Heart right ventricle (tissue), 16 donors: ENCODE data around the gene GPR18. TPM values are rescaled to one million over a fixed set of nuclear protein-coding genes. Genes with fewer than 3 reads are reported as not detected.

Experiments
- ATAC-seq, 8 donors: fragments of 200-7000 bp; cut with Tn5 transposase; one replicate each; pipeline ENCODE4 v1.9.1; 2020; ENCODE audit warnings: mild to moderate bottlenecking in 8 of 8, moderate library complexity in 8 of 8, moderate number of reproducible peaks in 1 of 8
- DNase-seq, 2 donors: peaks; one replicate each; pipeline ENCODE4 v3.0.0-alpha.2; 2020
- H3K27ac ChIP-seq, 10 donors: fragments of 200-600 bp; sonication (generic) in 2 of 10; one replicate each; pipeline versions ENCODE4 v1.5.0 to v1.8.0; 2020 to 2022; ENCODE audit warnings: mild to moderate bottlenecking in 3 of 10
- H3K27me3 ChIP-seq, 7 donors: fragments of 200-600 bp; one replicate each; pipeline ENCODE4 v1.8.0; 2021 to 2022; ENCODE audit warnings: mild to moderate bottlenecking in 2 of 7
- H3K36me3 ChIP-seq, 9 donors: fragments of 200-600 bp; sonication (generic) in 1 of 9; one replicate each; pipeline versions ENCODE4 v1.5.0 to v1.8.0; 2020 to 2022; ENCODE audit warnings: mild to moderate bottlenecking in 2 of 9
- H3K4me1 ChIP-seq, 9 donors: fragments of 200-600 bp; sonication (generic) in 1 of 9; one replicate each; pipeline versions ENCODE4 v1.5.0 to v1.8.0; 2020 to 2022; ENCODE audit warnings: mild to moderate bottlenecking in 4 of 9
- H3K4me3 ChIP-seq, 10 donors: fragments of 200-600 bp; sonication (generic) in 2 of 10; one replicate each; pipeline versions ENCODE4 v1.5.0 to v1.8.0; 2020 to 2022; ENCODE audit warnings: mild to moderate bottlenecking in 7 of 10, moderate library complexity in 2 of 10
- H3K9me3 ChIP-seq, 11 donors: fragments of 200-600 bp in 10 of 11; sonication (generic) in 2 of 11; one replicate each; pipeline versions ENCODE4 v1.5.0 to v1.8.0; 2013 to 2022; ENCODE audit warnings: mild to moderate bottlenecking in 2 of 11, control low read depth in 1 of 11, moderate library complexity in 1 of 11
- CTCF ChIP-seq, 9 donors: fragments of 200-600 bp; sonication (generic) in 2 of 9; IDR thresholded peaks; one replicate each; pipeline versions ENCODE4 v1.5.0 to v1.8.0; 2021 to 2022; ENCODE audit warnings: antibody characterized with exemption in 9 of 9, mild to moderate bottlenecking in 5 of 9, moderate library complexity in 1 of 9
- WGBS, 2 donors: extraction: QIAGEN DNeasy Blood & Tissue Kit; methylation state at CpG; one replicate each; pipeline ENCODE4 v1.1.7; 2013; ENCODE audit warnings: inconsistent platforms in 1 of 2; 5-methylcytosine and 5-hydroxymethylcytosine counted together
- intact Hi-C, 10 donors: fragments of 100-400 bp; cut with DNase I; formaldehyde crosslinking; loops; one replicate each; pipeline versions ENCODE4 v1.11.1 to v1.14.2; 2022
- polyA plus RNA-seq, 2 donors: library from polyadenylated mRNA; stranded (reverse); fragments of 200-250 nt; gene quantifications; one replicate each; pipeline ENCODE4 v1.2.3, GENCODE V29; 2013
- total RNA-seq, 10 donors: library from RNA; stranded (reverse); fragmentation: NEBNext Ultra II Directional in 3 of 10; extraction: Animal tissue kit (Norgen Biotek cat#: 25700) in 3 of 10; gene quantifications; one replicate each; pipeline versions ENCODE4 v1.2.1 to v1.2.4, GENCODE V29; 2021 to 2023
- donor health status: Arrhythmogenic right ventricular cardiomyopathy.
- donor health status: ischemic (EF 13 %, LVEDD 7.1; RV severe dilation, severe dysfunction).
- donor health status: healthy with polysubstance abuse.
- donor health status: DM: no; HTN: yes; CAD: no.
- donor health status: DM: no; HTN: no; CAD: no.
- donor health status: ischemic (EF 25% LVEDD 6.9; RV normal size, moderate dysfunction).
- donor health status: ischemic (EF 25% LVEDD 5.7; RV mildly dilated, moderate dysfunction).
- donor health status: healthy.
- donor health status: DM: yes; HTN: yes; CAD: no.
- donor health status: Ischemic cardiomyopathy.
- donor health status: ischemic (EF 35%, LVEDD 5.7; RV mildly dilated, moderate dysfunction).
- donor health status: nonischemic (EF 11% LVEDD 7.7; RV severe dilation, severe dysfunction).
- donor health status: DM: yes; HTN: yes; CAD: no.
- donor health status: PGD.
- donor health status: ischemic (EF 29% LVEDD 5.4; RV normal size, mild dysfunction).
- donor health status: nonischemic (EF 23%, LVEDD 6.1; RV moderate dilation, normal function).

The GPR18 gene
- total and polyA plus RNA-seq, 12 donors: 0.95 TPM; not detected in 11

- intact Hi-C loops: no loop called here
- DNase-seq (no peak), ATAC-seq (no peak)
- Histone ChIP-seq H3K27me3 (no peaks in the 10 kb centered on the region), H3K4me1 (peaks cover 0 to 95% (median 0%) of the 10 kb centered on the region in 9 donors), H3K4me3 (no peak overlapping the region), H3K36me3 (peaks cover 0 to 10% (median 0%) of the 10 kb centered on the region in 9 donors), H3K27ac (peak overlapping the region in 1 of 10 donors; percentile 79), H3K9me3 (no peaks in the 10 kb centered on the region)
- no peak for TF ChIP-seq CTCF (IDR thresholded peaks at IDR 0.05)
- 93 to 94% methylated on average over 2 of the region's 2 CpGs for WGBS, 2 donors
Observed at GRCh38 chr13:99298056-99298455, 39.9 kb upstream of the GPR18 start.

- Histone ChIP-seq H3K27me3 (no peaks in the 10 kb centered on the region), H3K9me3 (no peaks in the 10 kb centered on the region), H3K4me3 (no peak overlapping the region), H3K36me3 (peaks cover 0 to 10% (median 0%) of the 10 kb centered on the region in 9 donors), H3K27ac (peak overlapping the region in 1 of 10 donors; percentile 79), H3K4me1 (peaks cover 0 to 93% (median 0%) of the 10 kb centered on the region in 9 donors)
- ATAC-seq (no peak), DNase-seq (no peak)
- intact Hi-C loops: no loop called here
- TF ChIP-seq CTCF (IDR thresholded peaks at IDR 0.05): no peak
Observed at GRCh38 chr13:99297331-99297730, 39.2 kb upstream of the GPR18 start.

GRCh38 chr13:99296398-99296797 is 38.2 kb upstream of the GPR18 start:
- peak overlapping the region in 1 of 10 donors; percentile 6 for H3K4me3 ChIP-seq
- H3K27me3 ChIP-seq: no peaks in the 10 kb centered on the region
- intact Hi-C loops: no loop called here
- TF ChIP-seq CTCF (IDR thresholded peaks at IDR 0.05): no peak
- H3K27ac ChIP-seq: peak overlapping the region in 1 of 10 donors; percentile 79
- H3K9me3 ChIP-seq: no peaks in the 10 kb centered on the region
- 86 to 88% methylated on average over 4 of the region's 4 CpGs for WGBS, 2 donors
- H3K36me3 ChIP-seq: peaks cover 0 to 10% (median 0%) of the 10 kb centered on the region in 9 donors
- H3K4me1 ChIP-seq: peaks cover 0 to 83% (median 0%) of the 10 kb centered on the region in 9 donors
- DNase-seq (no peak), ATAC-seq (no peak)

- peaks cover 0 to 79% (median 0%) of the 10 kb centered on the region in 9 donors for H3K4me1 ChIP-seq
- DNase-seq (no peak), ATAC-seq (no peak)
- peaks cover 0 to 10% (median 0%) of the 10 kb centered on the region in 9 donors for H3K36me3 ChIP-seq
- peak overlapping the region in 1 of 10 donors; percentile 79 for H3K27ac ChIP-seq
- 95 to 96% methylated on average over 12 of the region's 12 CpGs for WGBS, 2 donors
- no peak for TF ChIP-seq CTCF (IDR thresholded peaks at IDR 0.05)
- no peak overlapping the region for H3K4me3 ChIP-seq
- H3K27me3 ChIP-seq: no peaks in the 10 kb centered on the region
- intact Hi-C loops: no loop called here
- no peaks in the 10 kb centered on the region for H3K9me3 ChIP-seq
Observed at GRCh38 chr13:99295488-99296252, 37.5 kb upstream of the GPR18 start.
